DOHH2 (cell line): ENCODE measurements around the gene CCDC88C.

ENCODE experiments used
- EZH2phosphoT487 ChIP-seq: fragments of 200-600 bp; sonication (generic); IDR thresholded peaks from 2 replicates; pipeline ENCODE4 v1.6.1; 2017; ENCODE audit warnings: borderline replicate concordance, mild to moderate bottlenecking, antibody characterized with exemption, low read length, moderate library complexity, mixed read lengths
- TF ChIP-seq, protein P1 (sequence below): fragments of 200-600 bp; sonication (generic); IDR thresholded peaks from one replicate; pipeline ENCODE4 v1.5.1; 2014; ENCODE audit warnings: antibody characterized with exemption, mild to moderate bottlenecking, low read depth, low read length; ENCODE audit not compliant: poor library complexity, severe bottlenecking

DNA sequence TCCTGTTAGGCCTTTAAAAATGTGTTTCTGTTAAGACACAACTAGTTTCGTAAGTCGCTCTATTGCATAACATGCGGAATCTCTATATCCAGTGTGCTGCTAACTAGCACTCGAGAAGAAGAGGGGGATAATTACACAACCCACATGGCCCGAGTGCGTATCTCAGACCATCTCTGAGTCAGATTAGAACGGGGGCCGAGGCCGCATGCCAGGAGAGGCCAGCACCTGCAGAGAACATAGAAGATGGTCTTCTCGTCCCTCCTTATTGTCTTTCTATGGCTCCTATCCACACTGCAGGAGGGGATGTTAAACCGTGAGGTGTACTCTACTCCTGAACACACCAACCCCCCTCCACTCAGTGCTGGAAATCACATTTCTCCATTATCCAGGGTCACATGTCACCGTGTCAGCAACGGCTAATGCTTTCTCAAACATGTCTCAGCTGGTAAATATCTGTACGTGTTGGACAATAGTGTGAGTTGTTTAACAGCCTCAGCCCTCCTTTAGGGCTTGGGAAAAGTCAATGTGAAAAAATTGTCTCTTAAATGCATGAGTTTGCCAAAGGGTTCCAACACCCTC, 56.3 kb downstream of the CCDC88C start:
- TF ChIP-seq, protein P1, sequence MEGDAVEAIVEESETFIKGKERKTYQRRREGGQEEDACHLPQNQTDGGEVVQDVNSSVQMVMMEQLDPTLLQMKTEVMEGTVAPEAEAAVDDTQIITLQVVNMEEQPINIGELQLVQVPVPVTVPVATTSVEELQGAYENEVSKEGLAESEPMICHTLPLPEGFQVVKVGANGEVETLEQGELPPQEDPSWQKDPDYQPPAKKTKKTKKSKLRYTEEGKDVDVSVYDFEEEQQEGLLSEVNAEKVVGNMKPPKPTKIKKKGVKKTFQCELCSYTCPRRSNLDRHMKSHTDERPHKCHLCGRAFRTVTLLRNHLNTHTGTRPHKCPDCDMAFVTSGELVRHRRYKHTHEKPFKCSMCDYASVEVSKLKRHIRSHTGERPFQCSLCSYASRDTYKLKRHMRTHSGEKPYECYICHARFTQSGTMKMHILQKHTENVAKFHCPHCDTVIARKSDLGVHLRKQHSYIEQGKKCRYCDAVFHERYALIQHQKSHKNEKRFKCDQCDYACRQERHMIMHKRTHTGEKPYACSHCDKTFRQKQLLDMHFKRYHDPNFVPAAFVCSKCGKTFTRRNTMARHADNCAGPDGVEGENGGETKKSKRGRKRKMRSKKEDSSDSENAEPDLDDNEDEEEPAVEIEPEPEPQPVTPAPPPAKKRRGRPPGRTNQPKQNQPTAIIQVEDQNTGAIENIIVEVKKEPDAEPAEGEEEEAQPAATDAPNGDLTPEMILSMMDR, result no peak
- no peak for TF ChIP-seq EZH2phosphoT487
